Measurements from ENCODE around the gene SORBS1.

SORBS1 gene

DNA sequence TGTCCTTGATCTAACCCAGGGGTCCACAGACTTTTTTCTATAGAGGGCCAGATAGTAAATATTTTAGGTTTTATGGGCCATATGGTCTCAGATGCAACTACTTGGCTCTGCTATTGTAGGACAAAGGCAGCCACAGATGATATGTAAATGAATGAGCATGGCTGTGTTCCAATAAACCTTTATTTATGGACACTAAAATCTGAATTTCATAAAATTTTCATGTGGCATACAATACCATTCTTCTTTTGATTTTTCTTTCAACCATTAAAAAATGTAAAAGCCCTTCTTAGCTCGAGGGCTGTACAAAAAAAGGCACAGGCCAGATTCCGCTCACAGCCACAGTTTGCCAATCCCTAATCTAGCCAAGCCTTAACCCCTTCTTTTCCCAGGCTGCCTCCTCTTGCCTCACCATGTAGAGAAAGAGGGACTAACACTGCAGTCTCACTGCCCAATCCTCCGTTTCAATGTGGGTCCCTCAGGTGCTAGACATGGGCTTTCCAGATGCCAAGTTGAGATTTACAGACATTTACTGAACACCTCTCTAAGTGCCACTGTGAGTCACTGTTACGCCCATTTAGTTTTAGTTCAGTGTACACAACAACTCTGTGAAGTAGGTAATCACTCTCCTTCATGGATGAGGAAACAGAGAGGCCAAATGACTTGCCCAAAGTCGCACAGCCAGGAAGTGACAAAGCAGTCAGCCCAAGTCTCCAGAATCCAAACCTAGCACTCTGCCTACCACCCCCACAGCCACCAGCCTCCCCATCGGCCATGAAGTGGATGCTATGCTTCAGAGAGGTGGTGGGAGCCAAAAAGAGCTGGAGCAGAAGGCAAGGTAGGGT, 137.8 kb downstream of the SORBS1 start:
- TF ChIP-seq ZNF70 (CRISPR knock-in tag; IDR thresholded peaks at IDR 0.05) (no peak), TSHZ2 (CRISPR knock-in tag; IDR thresholded peaks at IDR 0.05) (no peak), ESRRG (CRISPR knock-in tag; IDR thresholded peaks at IDR 0.05) (no peak), PPARA (CRISPR knock-in tag; IDR thresholded peaks at IDR 0.05; ENCODE audit: borderline replicate concordance) (no peak), CSRNP3 (CRISPR knock-in tag; IDR thresholded peaks at IDR 0.05) (no peak), ZNF565 (CRISPR knock-in tag; conservative IDR thresholded peaks at IDR 0.05; ENCODE audit: low read depth) (no peak), ZFP30 (CRISPR knock-in tag; IDR thresholded peaks at IDR 0.05) (no peak), RARB (CRISPR knock-in tag; IDR thresholded peaks at IDR 0.05) (no peak), BACH2 (CRISPR knock-in tag; IDR thresholded peaks at IDR 0.05; ENCODE audit: borderline replicate concordance) (no peak), ZNF8 (CRISPR knock-in tag; IDR thresholded peaks at IDR 0.05) (no peak), SNAI2 (CRISPR knock-in tag; IDR thresholded peaks at IDR 0.05) (no peak), TCF4 (CRISPR knock-in tag; IDR thresholded peaks at IDR 0.05; ENCODE audit: borderline replicate concordance) (no peak), CREB5 (CRISPR knock-in tag; IDR thresholded peaks at IDR 0.05; ENCODE audit: low read depth) (no peak)
- no peak for ATAC-seq

DNA sequence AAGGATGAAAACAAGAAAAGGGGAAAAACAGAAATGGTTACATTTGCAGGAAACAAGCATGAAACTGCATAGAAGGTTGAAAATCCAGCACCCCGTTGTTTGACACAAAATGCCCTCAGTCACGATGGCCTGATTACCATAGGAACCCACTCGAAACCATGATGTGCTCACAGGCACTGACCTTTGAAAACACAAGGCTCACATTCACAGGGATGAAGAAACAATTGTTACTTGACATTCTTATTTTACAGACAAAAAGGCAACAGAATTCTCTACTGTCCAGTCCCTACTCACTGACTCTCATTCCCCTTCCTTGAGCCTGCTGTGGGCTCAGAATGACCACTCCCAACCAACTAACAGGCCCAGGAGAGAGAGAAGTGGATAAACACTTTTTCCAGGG, 138.9 kb downstream of the SORBS1 start:
- no peak for ATAC-seq
- no peak for TF ChIP-seq ZNF70 (CRISPR knock-in tag; IDR thresholded peaks at IDR 0.05)
- TF ChIP-seq TOX (CRISPR knock-in tag; IDR thresholded peaks at IDR 0.05; ENCODE audit: borderline replicate concordance), result no peak
- TF ChIP-seq ZC3H10 (CRISPR knock-in tag; IDR thresholded peaks at IDR 0.05), result no peak
- no peak for TF ChIP-seq CSRNP3 (CRISPR knock-in tag; IDR thresholded peaks at IDR 0.05)
- TF ChIP-seq ZNF8 (CRISPR knock-in tag; IDR thresholded peaks at IDR 0.05), result no peak
- no peak for TF ChIP-seq PATZ1 (CRISPR knock-in tag; IDR thresholded peaks at IDR 0.05; ENCODE audit: borderline replicate concordance)
- TF ChIP-seq RARB (CRISPR knock-in tag; IDR thresholded peaks at IDR 0.05), result no peak
- no peak for TF ChIP-seq ISL1 (CRISPR knock-in tag; IDR thresholded peaks at IDR 0.05)
- no peak for TF ChIP-seq OSR1 (CRISPR knock-in tag; IDR thresholded peaks at IDR 0.05)
- TF ChIP-seq POU6F1 (CRISPR knock-in tag; IDR thresholded peaks at IDR 0.05; ENCODE audit: borderline replicate concordance, low read depth), result no peak
- TF ChIP-seq GLIS3 (CRISPR knock-in tag; IDR thresholded peaks at IDR 0.05), result no peak

Measured in SK-N-SH treated with all-trans-retinoic acid at 6 μM for 48 hours (cell line).